ENCODE results near the gene MFN2.
"Not testable (repeated sequence)": the region's sequence is repeated elsewhere in the genome, so short reads cannot be mapped to it uniquely, and the experiment has no call there.

The MFN2 gene

GRCh38 chr1:12026586-12026985 is 46.3 kb downstream of the MFN2 start:
- Histone ChIP-seq H3K9ac (ENCODE audit: low read length in 2 of 2) (no peak overlapping the region), H3K4me3 (ENCODE audit: low read length in 2 of 2) (no peak overlapping the region), H3K36me3 (ENCODE audit: control insufficient read depth in 2 of 2, insufficient read depth in 2 of 2, low read length in 2 of 2) (peaks cover 3 to 31% of the 10 kb centered on the region in 2 donors), H3K27me3 (ENCODE audit: control insufficient read depth in 1 of 2, insufficient read depth in 2 of 2, low read length in 2 of 2) (no peaks in the 10 kb centered on the region), H3K4me1 (ENCODE audit: control insufficient read depth, insufficient read depth, low read length) (no peaks in the 10 kb centered on the region), H3K9me3 (ENCODE audit: control insufficient read depth in 2 of 2, low read length in 2 of 2) (no peaks in the 10 kb centered on the region), H3K27ac (ENCODE audit: low read length) (no peak overlapping the region)

GRCh38 chr1:12028248-12028647 is 48.0 kb downstream of the MFN2 start:
- Histone ChIP-seq H3K9me3 (ENCODE audit: control insufficient read depth in 2 of 2, low read length in 2 of 2) (no peaks in the 10 kb centered on the region), H3K36me3 (ENCODE audit: control insufficient read depth in 2 of 2, insufficient read depth in 2 of 2, low read length in 2 of 2) (peaks cover 3 to 25% of the 10 kb centered on the region in 2 donors), H3K9ac (ENCODE audit: low read length in 2 of 2) (no peak overlapping the region), H3K4me3 (ENCODE audit: low read length in 2 of 2) (no peak overlapping the region), H3K27me3 (ENCODE audit: control insufficient read depth in 1 of 2, insufficient read depth in 2 of 2, low read length in 2 of 2) (no peaks in the 10 kb centered on the region), H3K27ac (ENCODE audit: low read length) (no peak overlapping the region), H3K4me1 (ENCODE audit: control insufficient read depth, insufficient read depth, low read length) (no peaks in the 10 kb centered on the region)

- no peak overlapping the region for H3K27ac ChIP-seq (ENCODE audit: low read length)
- no peak overlapping the region for H3K4me3 ChIP-seq (ENCODE audit: low read length in 2 of 2)
- H3K9ac ChIP-seq (ENCODE audit: low read length in 2 of 2) = no peak overlapping the region
- H3K27me3 ChIP-seq (ENCODE audit: control insufficient read depth in 1 of 2, insufficient read depth in 2 of 2, low read length in 2 of 2) = no peaks in the 10 kb centered on the region
- no peaks in the 10 kb centered on the region for H3K4me1 ChIP-seq (ENCODE audit: control insufficient read depth, insufficient read depth, low read length)
- H3K36me3 ChIP-seq (ENCODE audit: control insufficient read depth in 2 of 2, insufficient read depth in 2 of 2, low read length in 2 of 2) = peaks cover 1 to 24% of the 10 kb centered on the region in 2 donors
- no peaks in the 10 kb centered on the region for H3K9me3 ChIP-seq (ENCODE audit: control insufficient read depth in 2 of 2, low read length in 2 of 2)
Measured at GRCh38 chr1:12028957-12029511, 48.8 kb downstream of the MFN2 start.

GRCh38 chr1:12029720-12030339 is 49.6 kb downstream of the MFN2 start:
- H3K36me3 ChIP-seq (ENCODE audit: control insufficient read depth in 2 of 2, insufficient read depth in 2 of 2, low read length in 2 of 2) = peaks cover 0 to 22% of the 10 kb centered on the region in 2 donors
- H3K4me3 ChIP-seq (ENCODE audit: low read length in 2 of 2) = no peak overlapping the region
- H3K4me1 ChIP-seq (ENCODE audit: control insufficient read depth, insufficient read depth, low read length) = peaks cover 2% of the 10 kb centered on the region
- H3K27me3 ChIP-seq (ENCODE audit: control insufficient read depth in 1 of 2, insufficient read depth in 2 of 2, low read length in 2 of 2) = no peaks in the 10 kb centered on the region
- H3K9ac ChIP-seq (ENCODE audit: low read length in 2 of 2) = no peak overlapping the region
- H3K27ac ChIP-seq (ENCODE audit: low read length) = no peak overlapping the region
- no peaks in the 10 kb centered on the region for H3K9me3 ChIP-seq (ENCODE audit: control insufficient read depth in 2 of 2, low read length in 2 of 2)

- Histone ChIP-seq H3K36me3 (ENCODE audit: control insufficient read depth in 2 of 2, insufficient read depth in 2 of 2, low read length in 2 of 2) (peaks cover 0 to 17% of the 10 kb centered on the region in 2 donors), H3K4me3 (ENCODE audit: low read length in 2 of 2) (no peak overlapping the region), H3K4me1 (ENCODE audit: control insufficient read depth, insufficient read depth, low read length) (peaks cover 2% of the 10 kb centered on the region), H3K9ac (ENCODE audit: low read length in 2 of 2) (no peak overlapping the region), H3K27me3 (ENCODE audit: control insufficient read depth in 1 of 2, insufficient read depth in 2 of 2, low read length in 2 of 2) (no peaks in the 10 kb centered on the region), H3K9me3 (ENCODE audit: control insufficient read depth in 2 of 2, low read length in 2 of 2) (no peaks in the 10 kb centered on the region), H3K27ac (ENCODE audit: low read length) (no peak overlapping the region)
Measured at GRCh38 chr1:12031039-12031980, 51.1 kb downstream of the MFN2 start.

- Histone ChIP-seq H3K36me3 (ENCODE audit: control insufficient read depth in 2 of 2, insufficient read depth in 2 of 2, low read length in 2 of 2) (peaks cover 0 to 15% of the 10 kb centered on the region in 2 donors), H3K9ac (ENCODE audit: low read length in 2 of 2) (no peak overlapping the region), H3K4me3 (ENCODE audit: low read length in 2 of 2) (no peak overlapping the region), H3K4me1 (ENCODE audit: control insufficient read depth, insufficient read depth, low read length) (peaks cover 2% of the 10 kb centered on the region), H3K27me3 (ENCODE audit: control insufficient read depth in 1 of 2, insufficient read depth in 2 of 2, low read length in 2 of 2) (no peaks in the 10 kb centered on the region), H3K9me3 (ENCODE audit: control insufficient read depth in 2 of 2, low read length in 2 of 2) (no peaks in the 10 kb centered on the region), H3K27ac (ENCODE audit: low read length) (no peak overlapping the region)
Measured at GRCh38 chr1:12032161-12032621, 51.9 kb downstream of the MFN2 start.

GRCh38 chr1:12033441-12033840 is 53.2 kb downstream of the MFN2 start:
- not testable (repeated sequence) for H3K9me3 ChIP-seq (ENCODE audit: control insufficient read depth in 2 of 2, low read length in 2 of 2); H3K27ac ChIP-seq (ENCODE audit: low read length)

GRCh38 chr1:12034381-12034801 is 54.1 kb downstream of the MFN2 start:
- H3K27me3 ChIP-seq (ENCODE audit: control insufficient read depth in 1 of 2, insufficient read depth in 2 of 2, low read length in 2 of 2) = no peaks in the 10 kb centered on the region
- H3K9me3 ChIP-seq (ENCODE audit: control insufficient read depth in 2 of 2, low read length in 2 of 2) = no peaks in the 10 kb centered on the region
- peaks cover 2% of the 10 kb centered on the region for H3K4me1 ChIP-seq (ENCODE audit: control insufficient read depth, insufficient read depth, low read length)
- H3K36me3 ChIP-seq (ENCODE audit: control insufficient read depth in 2 of 2, insufficient read depth in 2 of 2, low read length in 2 of 2) = peaks cover 0 to 5% of the 10 kb centered on the region in 2 donors
- H3K27ac ChIP-seq (ENCODE audit: low read length) = no peak overlapping the region
- no peak overlapping the region for H3K9ac ChIP-seq (ENCODE audit: low read length in 2 of 2)
- H3K4me3 ChIP-seq (ENCODE audit: low read length in 2 of 2) = no peak overlapping the region

More at GRCh38 chr1:12033441-12033840, 53.2 kb downstream of the MFN2 start:
- not testable (repeated sequence) for H3K27me3 ChIP-seq (ENCODE audit: control insufficient read depth in 1 of 2, insufficient read depth in 2 of 2, low read length in 2 of 2); H3K9ac ChIP-seq (ENCODE audit: low read length in 2 of 2); H3K4me1 ChIP-seq (ENCODE audit: control insufficient read depth, insufficient read depth, low read length); H3K4me3 ChIP-seq (ENCODE audit: low read length in 2 of 2); H3K36me3 ChIP-seq (ENCODE audit: control insufficient read depth in 2 of 2, insufficient read depth in 2 of 2, low read length in 2 of 2)

- H3K9ac ChIP-seq (ENCODE audit: low read length in 2 of 2) = no peak overlapping the region
- peaks cover 0 to under 1% of the 10 kb centered on the region in 2 donors for H3K36me3 ChIP-seq (ENCODE audit: control insufficient read depth in 2 of 2, insufficient read depth in 2 of 2, low read length in 2 of 2)
- no peaks in the 10 kb centered on the region for H3K9me3 ChIP-seq (ENCODE audit: control insufficient read depth in 2 of 2, low read length in 2 of 2)
- no peaks in the 10 kb centered on the region for H3K27me3 ChIP-seq (ENCODE audit: control insufficient read depth in 1 of 2, insufficient read depth in 2 of 2, low read length in 2 of 2)
- peaks cover 2% of the 10 kb centered on the region for H3K4me1 ChIP-seq (ENCODE audit: control insufficient read depth, insufficient read depth, low read length)
- no peak overlapping the region for H3K27ac ChIP-seq (ENCODE audit: low read length)
- no peak overlapping the region for H3K4me3 ChIP-seq (ENCODE audit: low read length in 2 of 2)
Measured at GRCh38 chr1:12035312-12035711, 55.1 kb downstream of the MFN2 start.

GRCh38 chr1:12037486-12038355 is 57.5 kb downstream of the MFN2 start:
- no peaks in the 10 kb centered on the region for H3K27me3 ChIP-seq (ENCODE audit: control insufficient read depth in 1 of 2, insufficient read depth in 2 of 2, low read length in 2 of 2)
- H3K27ac ChIP-seq (ENCODE audit: low read length) = no peak overlapping the region
- H3K9me3 ChIP-seq (ENCODE audit: control insufficient read depth in 2 of 2, low read length in 2 of 2) = no peaks in the 10 kb centered on the region
- H3K36me3 ChIP-seq (ENCODE audit: control insufficient read depth in 2 of 2, insufficient read depth in 2 of 2, low read length in 2 of 2) = no peaks in the 10 kb centered on the region
- no peak overlapping the region for H3K9ac ChIP-seq (ENCODE audit: low read length in 2 of 2)
- H3K4me3 ChIP-seq (ENCODE audit: low read length in 2 of 2) = no peak overlapping the region
- peaks cover 2% of the 10 kb centered on the region for H3K4me1 ChIP-seq (ENCODE audit: control insufficient read depth, insufficient read depth, low read length)

Data from stomach smooth muscle (tissue), 2 donors.